Measurements from ENCODE around the gene DENND4C. TPM values are rescaled to one million over a fixed set of nuclear protein-coding genes. Genes with fewer than 3 reads are reported as not detected.

DENND4C gene
- total RNA-seq, 3 donors from 2014 or later: 146 to 158 (median 148) TPM

DNA sequence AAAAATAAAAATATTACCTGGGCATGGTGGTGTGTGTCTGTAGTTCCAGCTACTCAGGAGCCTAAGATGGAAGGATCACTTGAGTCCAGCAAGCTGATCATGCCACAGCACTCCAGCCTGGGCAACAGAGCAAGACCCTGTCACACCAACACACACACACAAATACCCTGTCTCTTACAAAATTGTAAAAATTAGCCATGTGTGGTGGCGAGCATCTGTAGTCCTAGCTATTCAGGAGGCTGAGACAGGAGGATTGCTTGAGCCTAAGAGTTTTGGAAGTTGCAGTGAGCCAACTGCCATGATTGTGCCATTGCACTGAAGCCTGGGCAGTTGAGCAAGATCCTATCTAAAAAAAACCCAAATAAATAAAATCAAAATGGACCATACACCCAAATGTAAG lies 32.1 kb upstream of the DENND4C start:
- Histone ChIP-seq H3K4me3 (no peak overlapping the region), H3K9me3 (no peaks in the 10 kb centered on the region), H3K27me3 (no peaks in the 10 kb centered on the region), H3K27ac (no peak overlapping the region), H3K4me1 (no peaks in the 10 kb centered on the region), H3K36me3 (no peaks in the 10 kb centered on the region)
- intact Hi-C loops (cut with DNase I; ENCODE audit: low total_unique reads): no loop called here
- no peak for DNase-seq (ENCODE audit: low spot score in 2 of 2)
- TF ChIP-seq, protein P1, sequence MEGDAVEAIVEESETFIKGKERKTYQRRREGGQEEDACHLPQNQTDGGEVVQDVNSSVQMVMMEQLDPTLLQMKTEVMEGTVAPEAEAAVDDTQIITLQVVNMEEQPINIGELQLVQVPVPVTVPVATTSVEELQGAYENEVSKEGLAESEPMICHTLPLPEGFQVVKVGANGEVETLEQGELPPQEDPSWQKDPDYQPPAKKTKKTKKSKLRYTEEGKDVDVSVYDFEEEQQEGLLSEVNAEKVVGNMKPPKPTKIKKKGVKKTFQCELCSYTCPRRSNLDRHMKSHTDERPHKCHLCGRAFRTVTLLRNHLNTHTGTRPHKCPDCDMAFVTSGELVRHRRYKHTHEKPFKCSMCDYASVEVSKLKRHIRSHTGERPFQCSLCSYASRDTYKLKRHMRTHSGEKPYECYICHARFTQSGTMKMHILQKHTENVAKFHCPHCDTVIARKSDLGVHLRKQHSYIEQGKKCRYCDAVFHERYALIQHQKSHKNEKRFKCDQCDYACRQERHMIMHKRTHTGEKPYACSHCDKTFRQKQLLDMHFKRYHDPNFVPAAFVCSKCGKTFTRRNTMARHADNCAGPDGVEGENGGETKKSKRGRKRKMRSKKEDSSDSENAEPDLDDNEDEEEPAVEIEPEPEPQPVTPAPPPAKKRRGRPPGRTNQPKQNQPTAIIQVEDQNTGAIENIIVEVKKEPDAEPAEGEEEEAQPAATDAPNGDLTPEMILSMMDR (IDR thresholded peaks at IDR 0.05): no peak
- no peak for TF ChIP-seq POLR2AphosphoS5 (IDR thresholded peaks at IDR 0.05)
- TF ChIP-seq POLR2A (IDR thresholded peaks at IDR 0.05): no peak

DNA sequence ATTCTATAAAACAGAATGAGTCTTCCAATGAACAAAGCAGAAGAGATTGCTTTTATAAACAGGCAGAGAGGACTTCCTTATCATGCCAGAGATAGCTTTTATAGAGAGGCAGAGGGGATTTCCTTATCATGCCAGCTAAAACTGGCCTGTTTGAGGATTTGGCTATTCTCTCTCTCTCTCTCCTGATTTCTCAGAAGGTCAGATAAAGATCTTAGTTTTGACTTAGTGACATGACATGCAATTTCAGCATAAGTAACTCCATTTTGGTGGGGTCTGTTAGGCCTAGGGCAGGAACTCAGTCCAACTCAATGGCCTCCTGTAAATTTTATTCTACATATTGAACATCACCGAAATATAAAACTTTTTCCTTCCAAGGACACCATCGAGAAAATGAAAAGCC lies 31.5 kb upstream of the DENND4C start:
- Histone ChIP-seq H3K27ac (no peak overlapping the region), H3K4me3 (no peak overlapping the region), H3K27me3 (no peaks in the 10 kb centered on the region), H3K4me1 (no peaks in the 10 kb centered on the region), H3K36me3 (no peaks in the 10 kb centered on the region), H3K9me3 (no peaks in the 10 kb centered on the region)
- intact Hi-C loops (cut with DNase I; ENCODE audit: low total_unique reads): no loop called here
- DNase-seq (ENCODE audit: low spot score in 2 of 2): no peak
- TF ChIP-seq, protein P1 (IDR thresholded peaks at IDR 0.05): no peak
- TF ChIP-seq POLR2AphosphoS5 (IDR thresholded peaks at IDR 0.05): no peak
- TF ChIP-seq POLR2A (IDR thresholded peaks at IDR 0.05): no peak

DNA sequence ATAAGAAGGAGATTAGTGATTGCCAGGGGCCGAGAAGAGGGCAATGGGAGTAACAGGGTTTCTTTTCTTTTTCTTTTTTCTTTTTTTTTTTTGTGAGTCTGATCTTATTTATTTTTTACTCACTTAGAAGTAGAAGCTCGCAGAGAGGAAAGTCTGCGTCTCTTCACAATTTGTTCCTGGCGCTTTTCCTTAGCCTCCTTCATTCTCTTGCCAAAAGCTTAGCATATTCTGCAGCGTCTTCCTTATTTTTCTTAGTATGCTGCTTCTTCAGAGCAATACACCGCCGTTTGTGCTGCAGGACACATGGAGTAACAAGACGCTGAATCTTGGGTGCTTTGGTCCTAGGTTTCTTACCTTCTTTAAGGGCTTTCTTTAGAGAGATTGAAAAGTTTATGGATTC lies 30.3 kb upstream of the DENND4C start:
- no peak overlapping the region for H3K4me3 ChIP-seq
- TF ChIP-seq POLR2AphosphoS5 (IDR thresholded peaks at IDR 0.05) (no peak), POLR2A (IDR thresholded peaks at IDR 0.05) (no peak)
- TF ChIP-seq, protein P1 (IDR thresholded peaks at IDR 0.05): no peak
- intact Hi-C loops (cut with DNase I; ENCODE audit: low total_unique reads): no loop called here
- no peaks in the 10 kb centered on the region for H3K4me1 ChIP-seq
- H3K27ac ChIP-seq: no peak overlapping the region
- H3K36me3 ChIP-seq: no peaks in the 10 kb centered on the region
- DNase-seq (ENCODE audit: low spot score in 2 of 2): no peak
- no peaks in the 10 kb centered on the region for H3K9me3 ChIP-seq
- no peaks in the 10 kb centered on the region for H3K27me3 ChIP-seq

DNA sequence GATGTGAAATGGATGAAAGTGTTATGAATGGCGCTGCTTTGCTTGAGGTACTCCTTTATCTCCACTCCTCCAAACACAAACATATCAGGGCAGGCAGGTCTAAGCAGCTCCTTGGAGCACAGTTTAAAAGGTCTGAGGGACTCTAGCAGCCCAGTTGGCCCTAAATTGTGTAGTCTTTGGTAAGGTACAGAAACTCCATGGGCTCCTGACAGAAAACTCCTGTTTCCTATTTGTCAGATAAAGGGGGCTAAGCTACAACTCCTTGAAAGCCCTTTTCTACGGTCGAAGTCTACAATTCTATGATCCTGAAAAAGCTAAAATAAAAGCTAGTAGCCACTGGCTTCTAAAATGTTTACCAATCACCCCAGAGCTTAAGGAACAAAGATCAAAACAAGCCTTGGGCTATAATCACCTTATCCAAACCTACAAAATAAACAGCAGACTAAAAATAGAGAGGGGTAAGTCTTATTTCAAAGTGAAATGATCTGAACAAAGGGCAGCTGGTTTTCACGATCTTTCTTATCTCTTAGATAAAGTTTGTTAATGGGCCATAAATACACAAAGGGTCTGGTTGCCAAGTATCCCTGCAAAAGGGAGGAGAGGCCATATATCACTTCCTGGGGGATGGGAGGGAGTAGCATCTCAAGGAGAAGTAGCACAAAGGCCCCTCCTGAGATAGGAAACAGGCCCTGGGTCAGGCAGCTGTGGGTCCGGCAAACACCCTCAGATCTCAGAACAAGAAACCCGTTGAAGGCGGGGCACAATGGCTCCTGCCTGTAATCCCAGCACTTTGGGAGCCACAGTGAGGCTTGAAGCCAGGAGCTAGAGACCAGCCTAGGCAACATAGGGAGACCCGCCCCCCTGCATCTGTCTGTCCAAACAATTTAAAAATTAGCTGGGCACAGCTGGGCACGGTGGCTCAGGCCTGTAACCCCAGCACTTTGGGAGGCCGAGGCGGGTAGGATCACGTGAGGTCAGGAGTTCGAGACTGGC lies 28.3 kb upstream of the DENND4C start:
- no peaks in the 10 kb centered on the region for H3K27me3 ChIP-seq
- H3K4me3 ChIP-seq: no peak overlapping the region
- no peak for TF ChIP-seq POLR2A (IDR thresholded peaks at IDR 0.05)
- no peak for TF ChIP-seq POLR2AphosphoS5 (IDR thresholded peaks at IDR 0.05)
- no peaks in the 10 kb centered on the region for H3K9me3 ChIP-seq
- DNase-seq (ENCODE audit: low spot score in 2 of 2): no peak
- intact Hi-C loops (cut with DNase I; ENCODE audit: low total_unique reads): no loop called here
- no peaks in the 10 kb centered on the region for H3K4me1 ChIP-seq
- H3K27ac ChIP-seq: no peak overlapping the region
- no peaks in the 10 kb centered on the region for H3K36me3 ChIP-seq

DNA sequence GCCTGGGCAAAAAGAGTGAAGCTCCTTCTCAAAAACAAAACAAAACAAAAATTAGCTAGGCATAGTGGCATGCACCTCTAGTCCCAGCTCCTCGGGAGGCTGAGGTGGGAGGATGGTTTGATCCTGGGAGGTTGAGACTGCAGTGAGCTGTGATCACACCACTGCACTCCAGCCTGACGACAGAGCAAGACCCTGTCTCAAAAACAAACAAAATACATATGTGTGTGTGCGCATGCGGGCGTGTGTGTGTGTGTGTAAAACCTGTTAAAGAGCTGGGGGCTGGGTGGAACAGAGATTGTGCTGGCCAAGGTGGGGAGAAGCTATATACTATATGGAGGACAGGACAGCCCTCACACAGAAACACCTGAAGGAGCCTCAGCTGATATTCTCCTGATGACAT lies 27.4 kb upstream of the DENND4C start:
- H3K27ac ChIP-seq: no peak overlapping the region
- no peaks in the 10 kb centered on the region for H3K4me1 ChIP-seq
- H3K9me3 ChIP-seq: no peaks in the 10 kb centered on the region
- H3K4me3 ChIP-seq: no peak overlapping the region
- H3K27me3 ChIP-seq: no peaks in the 10 kb centered on the region
- DNase-seq (ENCODE audit: low spot score in 2 of 2): no peak
- no peaks in the 10 kb centered on the region for H3K36me3 ChIP-seq
- intact Hi-C loops (cut with DNase I; ENCODE audit: low total_unique reads): no loop called here
- TF ChIP-seq, protein P1 (IDR thresholded peaks at IDR 0.05): no peak
- TF ChIP-seq POLR2A (IDR thresholded peaks at IDR 0.05) (no peak), POLR2AphosphoS5 (IDR thresholded peaks at IDR 0.05) (no peak)
